IMR-90 (cell line): ENCODE data around the gene LAMB3. TPM values are rescaled to one million over a fixed set of nuclear protein-coding genes. Genes with fewer than 3 reads are reported as not detected.
A peak's percentile ranks its signal among the peaks of the same experiment; 100 is the strongest.

Experiments used
- ATAC-seq: fragments of 200-7000 bp; cut with Tn5 transposase; 2 replicates; pipeline ENCODE4 v1.9.1; 2020; ENCODE audit warnings: low read depth, mild to moderate bottlenecking, moderate library complexity
- BruUV-seq: library from RNA; stranded (reverse); fragments of 400-500 nt; replicated peaks from 2 replicates; lab custom pipeline; 2021; lab: Mats Ljungman, UMichigan
- CTCF ChIA-PET: fragments of 300-600 bp; formaldehyde crosslinking; extraction: SDS; loops from one replicate; lab custom pipeline; 2021; ENCODE audit warnings: antibody characterized with exemption; lab: Yijun Ruan, JAX
- POLR2A ChIA-PET: fragments of 300-600 bp; sonication (Branson Sonifier 250); formaldehyde crosslinking; loops from one replicate; lab custom pipeline; 2022; ENCODE audit warnings: antibody characterized with exemption; ENCODE audit not compliant: unreplicated experiment; lab: Charles Lee
- DNase-seq: peaks from one replicate; pipeline ENCODE4 v3.0.0; 2013
- H2AFZ ChIP-seq: replicated peaks from 2 replicates; pipeline ENCODE3; 2013; ENCODE audit warnings: low read length, mild to moderate bottlenecking; ENCODE audit not compliant: poor library complexity
- H2AK5ac ChIP-seq: 2 replicates; pipeline ENCODE4 v1.6.1; 2013; ENCODE audit warnings: low read depth, low read length, inconsistent platforms
- H2AK9ac ChIP-seq: replicated peaks from 2 replicates; pipeline ENCODE3; 2013; ENCODE audit warnings: mild to moderate bottlenecking, low read depth, low read length, moderate library complexity; ENCODE audit not compliant: poor library complexity
- H2BK120ac ChIP-seq: 2 replicates; pipeline ENCODE4 v1.6.1; 2013; ENCODE audit warnings: low read depth, low read length, inconsistent platforms
- H2BK15ac ChIP-seq: 3 replicates; pipeline ENCODE4 v1.6.1; 2013; ENCODE audit warnings: low read depth, low read length, inconsistent platforms
- H2BK20ac ChIP-seq: 2 replicates; pipeline ENCODE4 v1.6.1; 2013; ENCODE audit warnings: low read depth, mild to moderate bottlenecking, inconsistent platforms, low read length, moderate library complexity
- H2BK5ac ChIP-seq: 2 replicates; pipeline ENCODE4 v1.6.1; 2013; ENCODE audit warnings: mild to moderate bottlenecking, low read depth, low read length, inconsistent platforms; ENCODE audit not compliant: poor library complexity, severe bottlenecking
- H3K14ac ChIP-seq: replicated peaks from 2 replicates; pipeline ENCODE4 v1.6.1; 2013; ENCODE audit warnings: low read depth, low read length, inconsistent platforms
- H3K18ac ChIP-seq: 2 replicates; pipeline ENCODE4 v1.6.1; 2013; ENCODE audit warnings: low read depth, low read length, control low read depth
- H3K23ac ChIP-seq: 2 replicates; pipeline ENCODE4 v1.6.1; 2013; ENCODE audit warnings: low read depth, low read length, inconsistent platforms
- H3K27ac ChIP-seq: 2 replicates; pipeline ENCODE4 v1.5.1; 2013; ENCODE audit warnings: mild to moderate bottlenecking, control low read depth, low read length; ENCODE audit not compliant: insufficient read depth
- H3K27me3 ChIP-seq: 2 replicates; pipeline ENCODE4 v1.6.1; 2013; ENCODE audit warnings: low read length; ENCODE audit not compliant: control insufficient read depth, insufficient read depth
- H3K36me3 ChIP-seq: 2 replicates; pipeline ENCODE4 v1.6.1; 2013; ENCODE audit warnings: low read length, mixed read lengths; ENCODE audit not compliant: control insufficient read depth, insufficient read depth
- H3K4ac ChIP-seq: 2 replicates; pipeline ENCODE4 v1.6.1; 2013; ENCODE audit warnings: low read depth, low read length, inconsistent platforms
- H3K4me1 ChIP-seq: 2 replicates; pipeline ENCODE4 v1.6.1; 2013; ENCODE audit warnings: low read length, mixed read lengths; ENCODE audit not compliant: control insufficient read depth, insufficient read depth
- H3K4me2 ChIP-seq: 2 replicates; pipeline ENCODE4 v1.6.1; 2013; ENCODE audit warnings: low read depth, mild to moderate bottlenecking, control low read depth, low read length, moderate library complexity
- H3K4me3 ChIP-seq: 2 replicates; pipeline ENCODE4 v1.5.1; 2013; ENCODE audit warnings: low read depth, mild to moderate bottlenecking, control low read depth, low read length, moderate library complexity; ENCODE audit not compliant: insufficient read depth
- H3K56ac ChIP-seq: 2 replicates; pipeline ENCODE4 v1.6.1; 2013; ENCODE audit warnings: low read length, inconsistent platforms; ENCODE audit not compliant: insufficient read depth; ENCODE audit errors: extremely low read depth
- H3K79me1 ChIP-seq, 2 experiments: 2 replicates each; pipeline ENCODE4 v1.6.1; 2013; ENCODE audit warnings: low read length in 2 of 2, inconsistent platforms in 1 of 2, low read depth in 1 of 2
- H3K9ac ChIP-seq: 2 replicates; pipeline ENCODE4 v1.6.1; 2013; ENCODE audit warnings: low read depth, low read length, control low read depth
- H3K9me1 ChIP-seq: 2 replicates; pipeline ENCODE4 v1.6.1; 2013; ENCODE audit warnings: low read length, inconsistent platforms; ENCODE audit not compliant: insufficient read depth
- H3K9me3 ChIP-seq: 2 replicates; pipeline ENCODE4 v1.6.1; 2013; ENCODE audit warnings: low read length; ENCODE audit not compliant: control insufficient read depth, insufficient read depth
- H4K20me1 ChIP-seq: 2 replicates; pipeline ENCODE4 v1.6.1; 2013; ENCODE audit warnings: low read length, inconsistent platforms; ENCODE audit not compliant: insufficient read depth
- H4K5ac ChIP-seq: 2 replicates; pipeline ENCODE4 v1.6.1; 2013; ENCODE audit warnings: mild to moderate bottlenecking, low read depth, low read length, control low read depth
- H4K8ac ChIP-seq, 2 experiments: 2 replicates each; pipeline ENCODE4 v1.6.1; 2013; ENCODE audit warnings: low read depth in 2 of 2, low read length in 2 of 2, control low read depth in 1 of 2, inconsistent platforms in 1 of 2
- H4K91ac ChIP-seq: 2 replicates; pipeline ENCODE4 v1.6.1; 2013; ENCODE audit warnings: low read depth, low read length, inconsistent platforms; ENCODE audit not compliant: insufficient read depth
- CEBPB ChIP-seq: IDR thresholded peaks from 2 replicates; pipeline ENCODE4 v1.6.1; 2012; ENCODE audit warnings: low read depth, low read length, improper control_type of control experiment
- CTCF ChIP-seq: conservative IDR thresholded peaks from 2 replicates; pipeline ENCODE4 v1.5.1; 2012; ENCODE audit warnings: mild to moderate bottlenecking, low read depth, low read length, improper control_type of control experiment
- MAFK ChIP-seq: IDR thresholded peaks from 2 replicates; pipeline ENCODE4 v1.6.1; 2012; ENCODE audit warnings: low read depth, low read length, improper control_type of control experiment
- MAZ ChIP-seq: IDR thresholded peaks from 2 replicates; pipeline ENCODE4 v1.6.1; 2012; ENCODE audit warnings: low read depth, mild to moderate bottlenecking, low read length, improper control_type of control experiment, moderate library complexity, borderline replicate concordance
- NFE2L2 ChIP-seq: fragments of 150-350 bp; IDR thresholded peaks from 2 replicates; pipeline ENCODE4 v1.6.1; 2016; ENCODE audit warnings: low read depth, mild to moderate bottlenecking, low read length
- POLR2A ChIP-seq: IDR thresholded peaks from 2 replicates; pipeline ENCODE4 v1.6.1; 2012; ENCODE audit warnings: mild to moderate bottlenecking, low read depth, low read length
- RAD21 ChIP-seq: IDR thresholded peaks from 2 replicates; pipeline ENCODE4 v1.6.1; 2012; ENCODE audit warnings: low read length, improper control_type of control experiment
- SMC3 ChIP-seq: fragments of 150-350 bp; IDR thresholded peaks from 2 replicates; pipeline ENCODE4 v1.6.1; 2016; ENCODE audit warnings: low read depth, mild to moderate bottlenecking, antibody characterized with exemption, low read length, moderate library complexity
- USF2 ChIP-seq: fragments of 150-350 bp; IDR thresholded peaks from 2 replicates; pipeline ENCODE4 v1.6.1; 2017; ENCODE audit warnings: mild to moderate bottlenecking, antibody characterized with exemption, low read length, low read depth
- WGBS, 2 experiments: methylation state at CpG; one replicate each; pipeline versions ENCODE4 v1.1.5 to v1.1.7; 2013; ENCODE audit warnings: missing lambda C conversion rate in 2 of 2; ENCODE audit not compliant: insufficient read length in 1 of 2; ENCODE audit errors: extremely low coverage in 2 of 2; 5-methylcytosine and 5-hydroxymethylcytosine counted together
- dilution Hi-C: fragments of 300-500 bp; cut with HindIII; formaldehyde crosslinking; loops from one replicate; pipeline ENCODE4 v1.14.3; 2018; ENCODE audit warnings: low sequenced_read_pairs; ENCODE audit not compliant: unreplicated experiment
- in situ Hi-C: fragments of 300-500 bp; cut with MboI; formaldehyde crosslinking; loops from 3 replicates; pipeline ENCODE4 v1.14.3; 2019; ENCODE audit warnings: low sequenced_read_pairs, inconsistent platforms, mixed read lengths
- intact Hi-C: fragments of 100-400 bp; cut with micrococcal nuclease; formaldehyde crosslinking; loops from 2 replicates; pipeline ENCODE4 v1.10.0; 2022
- polyA plus RNA-seq, 3 experiments: library from polyadenylated mRNA; depleted of rRNA; stranded (reverse); fragments of >200 nt; gene quantifications; 2 replicates each; pipeline ENCODE4 v1.2.3, GENCODE V29; 2012; ENCODE audit warnings: low replicate concordance in 1 of 3
- total RNA-seq: library from RNA; depleted of rRNA; stranded (reverse); fragments of >200 nt; gene quantifications from 2 replicates; pipeline ENCODE4 v1.2.3, GENCODE V29; 2012

The LAMB3 gene
- total and polyA plus RNA-seq, 2 of the 4 experiments (the other 2 are of a cell fraction), result 0.72 to 2.1 TPM

GRCh38 chr1:209569455-209570207 is 82.6 kb downstream of the LAMB3 start:
- Histone ChIP-seq H3K18ac (no peak overlapping the region), H2AK9ac (no peak overlapping the region), H4K91ac (no peak overlapping the region), H4K5ac (no peak overlapping the region), H3K9ac (peak overlapping the region; percentile 13; the same call in 1 of the 2 replicates), H3K36me3 (no peaks in the 10 kb centered on the region), H2BK15ac (no peak overlapping the region), H2BK5ac (no peak overlapping the region), H4K20me1 (no peaks in the 10 kb centered on the region), H4K8ac (no peak overlapping the region), H2AK5ac (no peak overlapping the region), H3K56ac (no peak overlapping the region), H2BK20ac (no peak overlapping the region), H3K27ac (no peak overlapping the region), H3K9me1 (no peaks in the 10 kb centered on the region), H3K23ac (no peak overlapping the region), H2BK120ac (no peak overlapping the region), H2AFZ (no peak overlapping the region), H3K79me1 (no peaks in the 10 kb centered on the region), H3K4ac (no peak overlapping the region), H3K4me2 (peak overlapping the region; percentile 90), H3K9me3 (no peaks in the 10 kb centered on the region), H3K4me3 (peak overlapping the region; percentile 22; the same call in 1 of the 2 replicates), H3K4me1 (no peaks in the 10 kb centered on the region), H3K27me3 (peaks cover 18% of the 10 kb centered on the region), H3K14ac (no peak overlapping the region)
- POLR2A ChIA-PET, result no interaction called here
- dilution Hi-C loops, result no loop called here
- WGBS, 2 experiments, result 3% methylated on average over 5 of the region's 9 CpGs; no CpG with 5 or more reads in 1 of the 2 experiments
- CTCF ChIA-PET, result interaction anchor here (0.6 to 1.5 kb wide), 14 partner anchors 9 to 803 kb away, joined by 3 to 16 read pairs (median 4); partner anchors contain the start of gene CAMK1G
- TF ChIP-seq CTCF (peak; percentile 76), MAZ (no peak), NFE2L2 (no peak), MAFK (no peak), USF2 (no peak), SMC3 (peak; percentile 53), POLR2A (no peak), RAD21 (peak; percentile 56), CEBPB (no peak)
- DNase-seq (peak; percentile 77), ATAC-seq (peak; percentile 59; the same call in 1 of the 2 replicates)
- no TSS peak for BruUV-seq
- intact Hi-C loops, result loop anchor here (1.0 kb wide), 2 partner anchors 58 to 179 kb away; no protein-coding TSS in a partner anchor
- in situ Hi-C loops, result no loop called here
